Measurements from ENCODE around the gene B3GNT5.

B3GNT5 gene

DNA sequence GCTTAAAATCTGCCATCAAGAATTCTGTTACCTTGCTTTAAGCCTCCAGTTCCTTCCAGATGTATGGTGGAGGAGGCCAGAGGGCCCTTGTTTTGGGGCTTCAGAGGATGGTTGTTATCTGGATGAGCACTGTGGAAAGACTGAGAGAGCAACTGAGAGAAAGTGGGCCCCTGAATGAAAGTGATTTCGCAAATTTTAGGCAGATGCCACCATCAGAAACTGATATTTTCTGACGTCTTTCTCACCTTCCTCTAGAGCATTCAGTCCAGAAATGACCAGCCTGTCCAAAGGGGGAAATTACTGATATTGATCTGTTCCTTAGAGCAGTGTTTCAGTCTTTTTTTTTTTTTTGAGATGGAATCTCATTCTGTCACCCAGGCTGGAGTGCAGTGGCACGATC lies 13.4 kb downstream of the B3GNT5 start:
- no peak for DNase-seq

DNA sequence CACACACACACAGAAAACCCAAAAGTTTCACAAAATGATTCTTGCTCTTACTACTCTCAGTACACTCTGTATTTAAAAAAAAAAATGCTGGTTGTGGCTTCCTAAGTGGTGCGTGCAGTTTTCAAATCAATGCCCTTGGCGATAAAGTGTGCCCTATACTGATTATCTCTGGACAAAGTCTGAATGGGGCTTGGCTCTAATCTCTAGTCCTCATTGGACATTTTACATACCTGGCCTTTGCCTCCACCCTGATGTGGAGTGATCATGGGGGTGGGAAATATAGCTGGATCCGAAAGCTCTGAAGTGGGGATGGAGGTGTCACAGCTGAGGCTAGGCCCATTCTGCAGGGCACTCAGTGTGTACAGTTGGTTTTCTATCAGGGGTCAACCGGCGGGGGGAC lies 14.1 kb downstream of the B3GNT5 start:
- DNase-seq, result no peak

DNA sequence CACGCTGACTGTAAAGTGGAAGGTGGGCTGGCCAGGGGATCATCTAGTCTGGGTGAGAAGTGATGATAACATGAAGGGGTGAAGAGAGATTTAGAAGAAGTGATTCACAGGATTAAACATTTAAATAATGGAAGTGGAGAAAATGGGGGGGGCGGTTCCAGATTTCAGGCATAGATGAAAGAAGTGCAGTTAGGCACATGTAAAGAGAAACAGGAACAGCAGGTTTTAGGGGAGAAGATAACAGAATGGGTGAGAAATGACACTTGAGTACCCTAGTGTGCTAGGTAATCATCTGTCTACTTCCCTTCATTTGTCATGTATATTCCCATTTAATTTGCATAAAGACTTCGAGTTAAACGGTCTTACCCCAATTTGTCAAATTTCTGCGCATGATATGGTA lies 15.3 kb downstream of the B3GNT5 start:
- DNase-seq, result no peak

DNA sequence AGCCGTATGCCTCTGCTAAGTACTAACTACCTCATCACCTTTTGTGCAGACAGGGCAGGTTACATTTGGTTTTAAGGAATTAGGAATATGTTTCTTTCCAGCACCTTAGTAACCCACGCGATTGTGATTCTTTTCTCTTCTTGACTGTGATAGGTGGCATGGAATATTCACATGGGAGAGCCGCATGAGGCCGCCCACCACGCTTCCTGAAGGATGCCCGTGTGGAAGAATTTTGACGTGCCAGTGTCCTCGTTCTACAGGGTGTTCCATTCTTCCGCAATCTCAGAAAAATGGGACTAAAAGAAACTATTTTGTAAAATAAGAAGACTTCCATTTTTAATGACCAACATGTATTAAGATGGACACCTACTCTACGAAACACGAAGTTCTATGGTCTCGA lies 16.3 kb downstream of the B3GNT5 start:
- no peak for DNase-seq

DNA sequence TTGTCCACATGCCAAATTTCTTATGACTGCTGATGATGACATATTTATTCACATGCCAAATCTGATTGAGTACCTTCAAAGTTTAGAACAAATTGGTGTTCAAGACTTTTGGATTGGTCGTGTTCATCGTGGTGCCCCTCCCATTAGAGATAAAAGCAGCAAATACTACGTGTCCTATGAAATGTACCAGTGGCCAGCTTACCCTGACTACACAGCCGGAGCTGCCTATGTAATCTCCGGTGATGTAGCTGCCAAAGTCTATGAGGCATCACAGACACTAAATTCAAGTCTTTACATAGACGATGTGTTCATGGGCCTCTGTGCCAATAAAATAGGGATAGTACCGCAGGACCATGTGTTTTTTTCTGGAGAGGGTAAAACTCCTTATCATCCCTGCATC lies 17.3 kb downstream of the B3GNT5 start:
- DNase-seq, result no peak

DNA sequence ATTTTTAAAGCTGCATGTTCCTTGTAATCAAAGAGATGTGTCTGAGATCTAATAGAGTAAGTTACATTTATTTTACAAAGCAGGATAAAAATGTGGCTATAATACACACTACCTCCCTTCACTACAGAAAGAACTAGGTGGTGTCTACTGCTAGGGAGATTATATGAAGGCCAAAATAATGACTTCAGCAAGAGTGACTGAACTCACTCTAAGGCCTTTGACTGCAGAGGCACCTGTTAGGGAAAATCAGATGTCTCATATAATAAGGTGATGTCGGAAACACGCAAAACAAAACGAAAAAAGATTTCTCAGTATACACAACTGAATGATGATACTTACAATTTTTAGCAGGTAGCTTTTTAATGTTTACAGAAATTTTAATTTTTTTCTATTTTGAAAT lies 19.1 kb downstream of the B3GNT5 start:
- DNase-seq, result no peak

DNA sequence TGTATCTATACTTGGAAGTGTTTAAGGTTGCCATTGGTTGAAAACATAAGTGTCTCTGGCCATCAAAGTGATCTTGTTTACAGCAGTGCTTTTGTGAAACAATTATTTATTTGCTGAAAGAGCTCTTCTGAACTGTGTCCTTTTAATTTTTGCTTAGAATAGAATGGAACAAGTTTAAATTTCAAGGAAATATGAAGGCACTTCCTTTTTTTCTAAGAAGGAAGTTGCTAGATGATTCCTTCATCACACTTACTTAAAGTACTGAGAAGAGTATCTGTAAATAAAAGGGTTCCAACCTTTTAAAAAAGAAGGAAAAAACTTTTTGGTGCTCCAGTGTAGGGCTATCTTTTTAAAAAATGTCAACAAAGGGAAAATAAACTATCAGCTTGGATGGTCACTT lies 19.7 kb downstream of the B3GNT5 start:
- no peak for DNase-seq

DNA sequence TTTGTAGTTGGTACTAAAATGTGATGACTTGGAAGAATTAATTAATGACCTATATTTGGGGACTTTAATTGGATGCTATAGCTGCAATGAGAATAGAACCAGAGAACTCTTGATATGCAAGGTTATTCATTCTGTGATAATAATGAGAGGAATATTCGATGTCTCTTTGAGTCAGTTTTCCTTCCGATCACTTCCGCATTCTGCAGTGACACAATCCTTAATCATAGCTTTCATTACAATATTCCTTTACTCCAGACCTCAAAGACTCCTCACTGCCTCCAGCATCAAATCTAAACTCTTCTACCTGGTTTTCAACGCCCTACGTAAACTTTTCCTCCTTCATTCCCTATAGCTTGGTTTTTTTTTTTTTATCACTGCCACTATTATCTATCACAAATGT lies 21.6 kb downstream of the B3GNT5 start:
- DNase-seq, result no peak

DNA sequence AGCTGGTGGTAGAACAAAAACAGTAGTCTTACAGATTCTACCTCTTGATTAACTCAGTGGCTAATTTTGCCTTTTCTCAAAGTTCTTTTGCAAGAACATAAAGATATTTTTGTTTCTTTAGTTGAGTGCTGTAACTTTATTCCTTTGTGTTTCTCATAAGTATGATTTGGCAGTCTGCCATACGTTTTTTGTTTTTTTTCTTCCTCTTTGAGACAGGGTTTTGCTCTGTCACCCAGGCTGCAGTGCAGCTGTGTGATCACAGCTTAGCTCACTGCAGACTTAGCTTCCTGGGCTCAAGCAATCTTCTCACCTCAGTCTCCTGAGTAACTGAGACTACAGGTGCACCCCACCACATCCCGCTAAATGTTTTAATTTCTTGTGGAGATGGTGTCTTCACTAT lies 22.4 kb downstream of the B3GNT5 start:
- peak; percentile 77 for DNase-seq

DNA sequence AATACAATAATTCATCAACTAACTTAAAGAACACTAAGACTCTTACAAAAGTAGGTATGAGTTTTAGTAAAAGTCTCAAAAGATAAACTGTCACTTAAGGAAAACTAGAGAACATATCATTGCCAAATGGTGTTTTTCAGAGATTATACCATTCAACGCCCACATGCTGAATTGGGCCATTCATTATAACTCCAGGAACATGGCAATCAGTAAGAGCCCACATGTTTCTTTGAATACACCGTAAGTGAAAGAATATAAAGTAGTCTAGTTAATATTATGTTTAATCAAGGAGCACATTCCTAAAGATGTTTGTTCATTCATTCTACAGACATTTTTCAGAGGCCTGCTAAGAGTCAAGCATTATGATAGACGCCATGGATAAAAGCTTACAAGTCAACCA lies 22.9 kb downstream of the B3GNT5 start:
- DNase-seq, result no peak

DNA sequence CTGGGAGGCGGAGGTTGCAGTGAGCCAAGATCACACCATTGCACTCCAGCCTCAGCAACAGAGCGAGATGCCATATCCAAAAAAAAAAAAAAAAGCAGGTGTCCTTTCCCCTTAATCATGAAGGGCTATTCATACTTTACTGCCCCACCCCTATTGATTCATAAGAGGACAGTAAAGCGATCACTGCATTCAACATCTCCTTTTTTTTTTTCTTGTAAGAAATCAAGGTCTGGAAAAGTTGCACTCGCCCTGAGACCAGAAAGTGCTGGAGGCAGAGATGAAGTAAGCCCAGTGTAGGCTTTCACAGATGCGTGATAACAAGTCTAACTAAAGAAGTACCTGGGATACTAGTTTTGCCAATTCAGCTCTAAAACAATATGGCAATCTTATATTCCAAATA lies 24.2 kb downstream of the B3GNT5 start:
- no peak for DNase-seq

DNA sequence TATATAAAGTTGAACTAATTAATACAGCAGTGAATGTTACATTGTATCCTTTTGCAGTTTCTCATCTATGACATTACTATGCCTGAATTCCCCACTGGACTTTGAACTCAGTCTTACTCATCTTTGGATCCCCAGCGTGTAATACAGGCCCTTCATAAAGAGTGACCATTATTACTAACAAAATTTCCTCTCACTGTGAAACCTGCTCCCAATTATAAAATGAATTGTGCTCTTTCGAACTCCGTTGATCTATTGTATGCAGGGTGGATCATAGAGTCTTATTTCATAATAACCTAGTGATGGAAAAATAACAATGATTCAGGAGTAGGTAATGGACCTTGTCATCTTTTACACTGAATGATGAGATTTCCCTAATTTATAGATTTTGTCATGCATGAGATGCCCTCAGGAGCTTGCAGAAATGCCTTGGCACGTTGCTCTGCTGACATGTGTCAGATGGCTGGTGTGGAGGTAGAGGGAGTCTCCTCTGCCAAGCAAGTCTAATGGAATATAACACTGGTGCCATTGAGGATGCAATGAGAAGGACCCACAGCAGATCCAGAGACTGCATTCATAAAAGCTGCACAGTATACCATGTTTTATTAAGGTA lies 25.5 kb downstream of the B3GNT5 start:
- DNase-seq, result no peak

DNA sequence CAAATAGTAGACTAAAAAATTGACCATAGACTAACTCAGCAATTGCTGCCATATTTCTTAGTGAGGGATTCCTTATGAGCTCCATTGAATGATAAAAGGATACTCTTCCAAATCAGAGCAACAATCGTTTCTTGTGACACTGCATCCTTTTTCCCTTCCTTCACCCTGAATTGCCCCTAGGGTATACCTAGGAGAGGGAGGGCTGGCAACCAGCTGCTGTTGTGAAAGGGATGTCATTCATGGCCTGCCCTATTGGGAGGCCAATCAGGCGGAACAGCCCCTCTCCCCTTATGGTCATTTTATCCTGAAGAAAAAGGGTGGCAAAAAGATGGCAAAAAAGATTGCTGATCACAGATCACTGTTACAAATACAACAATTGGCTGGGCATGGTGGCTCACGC lies 26.3 kb downstream of the B3GNT5 start:
- DNase-seq, result no peak

DNA sequence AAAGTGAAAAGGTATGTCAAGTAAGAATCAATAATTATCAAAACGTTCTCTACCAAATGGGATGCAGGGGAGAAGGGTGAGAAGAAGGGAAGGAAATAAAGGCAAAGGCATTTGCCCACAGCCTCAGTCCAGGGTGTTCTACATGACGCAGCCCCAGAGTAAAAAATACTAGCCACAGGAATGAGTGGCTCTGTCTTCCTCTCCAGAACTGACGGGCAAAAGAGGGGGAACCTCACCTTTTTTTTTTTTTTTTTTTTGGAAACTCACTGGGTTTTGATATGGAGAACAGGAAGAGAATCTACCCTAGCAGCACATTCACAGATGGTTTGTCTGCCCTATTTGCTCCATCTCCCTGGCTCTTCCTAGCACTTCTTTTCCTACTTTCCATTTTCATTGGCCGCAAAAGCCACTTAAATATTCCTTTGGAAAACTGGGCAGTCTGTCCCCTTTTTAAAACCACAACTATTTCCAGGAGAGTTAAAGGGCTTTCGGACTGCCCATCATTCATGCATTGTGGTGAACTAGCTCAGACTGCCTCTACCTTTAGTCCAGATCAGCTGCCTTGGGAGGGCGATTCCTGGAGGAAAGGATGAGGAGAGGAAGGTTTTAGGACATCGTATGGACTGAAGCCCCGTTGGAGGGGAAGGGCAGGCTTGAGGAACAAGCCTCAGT lies 28.2 kb downstream of the B3GNT5 start:
- no peak for DNase-seq

DNA sequence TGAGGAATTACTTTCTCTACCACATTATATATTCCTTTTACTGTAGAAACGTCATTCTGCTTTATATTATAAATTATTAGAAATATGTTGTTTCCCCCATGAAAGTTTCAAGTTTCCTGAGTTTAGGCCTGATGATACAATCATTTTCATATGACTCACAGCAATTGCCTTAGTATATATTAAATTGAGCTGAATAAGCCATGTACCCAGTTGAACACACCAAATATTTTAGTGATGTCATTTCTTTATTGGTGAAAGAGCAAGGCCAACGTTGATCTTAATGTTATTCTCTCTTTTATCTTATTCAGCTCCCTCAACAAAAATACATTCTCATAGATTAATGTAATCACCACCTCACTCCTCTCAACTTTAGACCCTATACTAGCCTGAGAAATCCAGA lies 30.8 kb downstream of the B3GNT5 start:
- no peak for DNase-seq

DNA sequence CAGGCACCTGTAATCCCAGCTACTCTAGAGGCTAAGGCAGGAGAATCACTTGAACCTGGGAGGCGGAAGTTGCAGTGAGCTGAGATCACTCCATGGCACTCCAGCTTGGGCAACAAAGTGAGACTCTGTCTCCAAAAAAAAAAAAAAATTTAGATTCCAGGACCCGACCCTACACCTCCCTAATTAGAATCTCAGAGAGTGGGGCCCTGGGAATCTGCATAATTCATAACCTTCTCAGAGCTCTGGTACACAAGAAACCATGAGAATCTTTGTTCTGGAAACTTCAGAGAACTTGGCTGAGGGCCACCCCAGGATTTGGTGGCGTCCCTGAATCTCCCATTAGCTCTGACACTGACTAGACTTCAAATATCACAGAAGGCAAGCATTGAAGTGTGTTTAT lies 31.5 kb downstream of the B3GNT5 start:
- DNase-seq, result no peak

DNA sequence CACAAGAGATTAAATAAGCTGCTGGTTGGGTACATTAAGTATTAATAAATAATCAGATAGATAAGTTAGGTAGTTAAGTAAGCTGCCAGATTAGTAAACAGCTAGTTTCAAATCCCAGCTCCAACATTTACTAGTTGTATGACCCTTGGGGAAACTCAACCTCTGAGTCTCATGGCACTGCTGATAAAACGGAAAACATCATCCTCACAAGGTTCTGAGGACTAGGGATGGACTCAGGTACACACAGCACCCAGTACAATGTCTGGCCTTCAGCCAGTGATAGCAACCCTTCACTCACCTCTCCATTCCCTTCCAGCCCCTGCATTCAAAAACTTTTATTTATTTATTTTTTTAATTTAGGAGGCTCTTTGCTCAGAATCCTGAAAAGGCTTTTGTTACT lies 32.3 kb downstream of the B3GNT5 start:
- DNase-seq, result no peak

DNA sequence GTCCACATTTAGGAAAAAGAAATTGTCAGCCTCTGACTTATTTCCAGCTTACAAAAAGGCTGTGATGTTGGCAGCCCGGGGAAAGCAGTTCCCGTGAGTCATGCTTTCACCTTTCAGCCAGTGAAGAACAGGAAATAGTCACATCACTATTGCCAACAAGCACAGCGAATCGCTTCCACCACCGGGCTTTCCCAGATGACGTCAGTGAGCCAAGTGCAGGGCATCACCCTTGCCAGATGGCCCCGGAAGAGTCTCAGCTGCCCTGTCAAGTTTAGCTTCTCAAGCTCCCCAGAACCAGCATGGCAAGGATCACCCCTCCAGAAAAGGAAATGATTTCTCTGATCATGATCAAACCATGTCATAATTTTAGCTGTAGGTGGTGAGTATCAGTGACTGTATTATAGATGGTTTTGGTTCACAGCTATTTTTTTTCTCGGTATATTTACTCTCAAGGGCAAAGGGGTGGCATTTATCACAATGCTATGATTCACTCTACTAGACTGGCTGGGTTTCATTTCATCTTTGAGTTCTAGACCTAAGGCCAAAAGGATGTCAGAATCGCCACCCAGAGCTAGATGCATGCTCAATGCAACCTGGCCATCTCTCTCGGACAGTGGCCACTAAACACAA lies 32.9 kb downstream of the B3GNT5 start:
- peak; percentile 71 for DNase-seq

DNA sequence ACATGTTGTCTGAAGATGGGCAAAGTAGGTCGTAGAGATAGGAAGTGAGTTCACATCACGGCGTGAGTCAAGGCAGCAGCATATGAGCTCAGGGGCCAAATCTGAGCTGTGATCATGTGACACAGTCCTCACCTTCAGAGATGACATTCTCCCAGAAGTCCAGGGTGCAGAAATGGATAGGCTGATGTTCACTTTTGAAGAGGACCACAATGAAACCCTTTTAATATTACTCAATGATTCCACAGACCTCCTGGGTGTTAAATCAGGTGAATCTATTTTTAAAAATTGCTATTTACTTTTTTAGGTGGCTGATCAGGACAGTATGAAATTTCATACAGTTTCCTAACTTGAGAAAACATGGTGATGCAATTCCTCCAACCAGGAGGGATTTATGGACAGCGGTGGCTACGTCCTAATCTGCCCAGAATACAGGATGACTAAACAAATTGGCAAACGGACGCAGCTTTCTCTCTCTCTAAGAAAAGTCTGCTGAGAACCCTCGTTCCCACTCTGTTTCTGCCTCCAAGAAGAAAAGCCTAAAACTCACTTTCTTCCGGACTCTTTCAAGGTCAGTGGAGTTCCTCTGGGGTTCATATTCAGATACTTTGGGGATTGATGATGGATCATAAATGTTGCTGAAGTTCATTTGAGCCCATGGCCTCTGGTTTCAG lies 34.4 kb downstream of the B3GNT5 start:
- DNase-seq, result no peak

DNA sequence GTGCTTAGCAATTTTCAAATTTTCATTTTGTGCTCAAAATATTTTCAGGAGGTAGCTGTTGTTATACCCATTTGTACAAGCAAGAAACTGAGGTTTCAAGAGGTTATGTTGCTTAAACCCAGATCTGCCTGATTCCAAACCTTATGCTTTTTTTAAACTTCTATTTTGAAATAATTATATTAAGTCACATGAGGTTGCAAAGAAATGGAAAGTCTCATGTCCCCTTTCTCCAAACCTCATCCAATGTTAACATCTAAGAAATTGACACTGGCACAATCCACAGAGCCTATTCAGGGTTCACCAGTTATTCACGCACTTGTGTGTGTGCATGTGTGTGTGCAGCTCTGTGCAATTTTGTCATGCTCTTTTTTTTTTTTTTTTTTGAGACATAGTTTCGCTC lies 35.1 kb downstream of the B3GNT5 start:
- no peak for DNase-seq

DNA sequence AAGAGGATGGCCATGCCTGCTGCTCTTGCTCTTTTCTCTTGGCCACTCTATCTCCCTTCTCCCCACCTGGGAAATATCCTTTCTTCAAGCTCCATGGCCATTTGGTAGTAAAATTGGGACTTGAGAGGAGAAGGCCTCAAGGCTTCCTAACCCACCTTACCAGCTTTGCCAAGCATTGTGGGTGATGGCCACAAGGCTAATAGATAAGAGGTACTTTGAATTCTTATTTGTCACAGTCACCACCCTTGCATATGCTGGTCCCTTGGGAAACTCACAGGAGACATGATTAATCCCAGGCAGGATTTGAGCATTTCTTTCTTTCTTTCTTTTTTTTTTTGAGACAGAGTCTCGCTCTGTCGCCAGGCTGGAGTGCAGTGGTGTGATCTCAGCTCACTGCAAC lies 37.2 kb downstream of the B3GNT5 start:
- no peak for DNase-seq

DNA sequence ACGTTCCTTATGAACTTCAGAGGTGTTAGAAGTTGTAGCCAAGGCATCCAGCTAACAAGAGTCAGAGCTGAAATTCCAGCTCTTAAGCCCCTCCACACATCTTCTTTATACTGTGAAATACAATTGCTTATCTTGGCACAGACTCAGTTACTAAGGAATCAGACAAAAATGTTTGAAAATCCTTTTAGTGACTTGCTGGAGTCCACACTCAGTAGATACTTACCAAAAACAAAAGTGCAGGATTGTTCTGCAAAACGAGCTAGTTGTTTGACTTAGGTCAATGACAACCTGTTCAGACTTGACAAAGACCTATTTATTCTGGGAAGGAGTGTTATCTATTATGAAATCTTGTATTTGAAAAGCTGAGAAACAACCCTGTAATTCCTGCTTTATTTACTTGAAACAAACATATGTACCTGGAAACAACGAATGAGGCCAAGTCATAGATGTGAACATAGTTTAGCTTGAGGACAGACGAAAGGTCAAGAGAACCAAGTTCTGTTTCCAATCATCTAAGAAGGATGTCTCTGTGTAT lies 38.5 kb downstream of the B3GNT5 start:
- peak; percentile 77 for DNase-seq

DNA sequence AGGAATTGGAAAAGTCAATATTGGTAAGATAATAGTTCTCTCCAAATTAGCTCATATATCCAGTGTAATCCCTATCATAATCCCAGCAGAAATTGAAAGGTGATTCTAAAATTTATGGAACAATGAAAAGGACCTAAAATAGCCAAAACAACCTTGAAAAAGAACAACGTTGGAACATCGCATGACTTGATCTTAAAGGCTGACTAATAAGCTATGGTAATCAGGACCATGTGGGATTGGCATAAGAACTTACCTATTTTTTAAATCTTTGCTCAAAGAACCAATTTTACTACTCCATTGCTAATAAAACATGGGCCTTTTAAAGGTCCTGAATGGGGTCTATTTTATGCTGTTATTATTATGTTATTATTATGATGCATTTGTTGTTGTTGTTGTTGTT lies 40.9 kb downstream of the B3GNT5 start:
- no peak for DNase-seq

DNA sequence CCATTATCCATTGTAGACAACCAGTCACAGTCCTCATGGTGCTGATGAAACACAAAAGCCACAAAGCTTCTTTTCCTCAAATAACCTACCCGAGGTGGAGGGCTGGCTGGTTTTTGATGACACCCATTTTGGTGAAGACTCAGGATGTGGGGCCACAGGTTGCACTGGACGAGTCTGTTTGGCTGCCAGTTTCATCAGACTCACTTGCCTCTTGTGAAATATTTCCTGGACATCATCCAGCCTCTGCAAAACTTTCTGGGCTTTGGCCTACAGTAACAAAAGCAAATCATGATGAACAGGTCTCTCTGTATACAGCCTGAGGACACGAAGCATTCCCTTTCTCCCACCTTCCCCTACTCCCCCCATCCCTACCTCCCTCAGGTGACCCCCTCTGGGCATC lies 42.2 kb downstream of the B3GNT5 start:
- no peak for DNase-seq

All from NCI-H1105 treated with DMSO at 0.1 percent for 48 hours (cell line).